HepG2 (cell line): Measurements from ENCODE around the gene PTPRCAP.
"Not testable (repeated sequence)": the region's sequence is repeated elsewhere in the genome, so short reads cannot be mapped to it uniquely, and the experiment has no call there.

ENCODE experiments used
- ELF1 ChIP-seq: sonication (generic); formaldehyde crosslinking; IDR thresholded peaks from 2 replicates; pipeline ENCODE4 v1.4.0; 2020; ENCODE audit warnings: missing genetic modification reagents
- ETV6 ChIP-seq: sonication (generic); formaldehyde crosslinking; conservative IDR thresholded peaks from 2 replicates; pipeline ENCODE4 v1.4.0; 2020; ENCODE audit warnings: missing genetic modification reagents
- HNF4A ChIP-seq: sonication (generic); formaldehyde crosslinking; IDR thresholded peaks from 2 replicates; pipeline ENCODE4 v1.4.0; 2020; ENCODE audit warnings: missing genetic modification reagents
- HNRNPUL1 ChIP-seq: fragments of 200-400 bp; formaldehyde crosslinking; IDR thresholded peaks from 2 replicates; pipeline ENCODE4 v1.6.1; 2017; ENCODE audit warnings: low read depth, mild to moderate bottlenecking, low read length, moderate library complexity
- IRF1 ChIP-seq: sonication (generic); formaldehyde crosslinking; IDR thresholded peaks from 2 replicates; pipeline ENCODE4 v1.4.0; 2020; ENCODE audit warnings: low read depth, mild to moderate bottlenecking, missing genetic modification reagents
- MXI1 ChIP-seq: IDR thresholded peaks from 3 replicates; pipeline ENCODE4 v1.6.1; 2012; ENCODE audit warnings: low read depth, low read length, inconsistent platforms, borderline replicate concordance
- PLRG1 ChIP-seq: fragments of 450-650 bp; conservative IDR thresholded peaks from 2 replicates; pipeline ENCODE4 v1.6.1; 2016
- POLR2A ChIP-seq, 2 experiments: IDR thresholded peaks; 2 replicates each; pipeline ENCODE4 v1.6.1; 2011; ENCODE audit warnings: low read depth in 2 of 2, low read length in 2 of 2, mild to moderate bottlenecking in 1 of 2, moderate library complexity in 1 of 2; ENCODE audit not compliant: insufficient read depth in 1 of 2
- YY1 ChIP-seq: IDR thresholded peaks from 2 replicates; pipeline ENCODE4 v1.6.1; 2011; ENCODE audit warnings: low read length, low read depth, moderate library complexity, mild to moderate bottlenecking; ENCODE audit not compliant: insufficient read depth, insufficient replicate concordance
- ZFX ChIP-seq: sonication (generic); formaldehyde crosslinking; IDR thresholded peaks from 2 replicates; pipeline ENCODE4 v1.4.0; 2020; ENCODE audit warnings: mild to moderate bottlenecking, low read depth, missing genetic modification reagents, moderate library complexity
- ZNF282 ChIP-seq: fragments of 450-650 bp; IDR thresholded peaks from 2 replicates; pipeline ENCODE4 v1.6.1; 2018; ENCODE audit not compliant: partially characterized antibody

DNA sequence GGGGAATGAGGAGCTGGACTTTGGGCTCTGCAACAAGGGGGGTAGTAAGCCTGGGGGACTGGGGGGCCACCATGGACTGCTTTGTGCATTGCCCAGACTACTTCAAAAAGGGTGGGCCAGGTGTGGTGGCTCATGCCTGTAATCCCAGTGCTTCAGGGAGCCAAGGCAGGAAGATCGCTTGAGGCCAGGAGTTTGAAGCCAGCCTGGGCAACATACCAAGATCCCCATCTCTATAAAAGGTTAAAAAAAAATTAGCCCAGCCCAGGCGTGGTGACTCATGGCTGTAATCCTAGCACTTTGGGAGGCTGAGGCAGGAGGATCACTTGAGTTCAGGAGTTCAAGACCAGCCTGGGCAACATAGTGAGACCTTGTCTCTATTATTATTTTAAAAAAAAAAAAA is 28.0 kb upstream of the PTPRCAP start:
- TF ChIP-seq ELF1 (CRISPR knock-in tag); HNRNPUL1; IRF1 (CRISPR knock-in tag); HNF4A; YY1; ZNF282; ZFX (CRISPR knock-in tag); MXI1; PLRG1; POLR2A (IDR thresholded peaks at IDR 0.05; ENCODE audit: insufficient read depth in 1 of 2, low read depth in 2 of 2, low read length in 2 of 2); ETV6 (CRISPR knock-in tag): not testable (repeated sequence)
